H9 (cell line): ENCODE results near the gene UGT1A3. TPM values are rescaled to one million over a fixed set of nuclear protein-coding genes. Genes with fewer than 3 reads are reported as not detected.

Experiments used
- DNase-seq: peaks from one replicate; pipeline ENCODE4 v3.0.0-alpha.2; 2017
- H2AFZ ChIP-seq: one replicate; pipeline ENCODE4 v1.6.1; 2013; ENCODE audit warnings: mild to moderate bottlenecking, low read length, control low read depth, moderate library complexity
- H2AK5ac ChIP-seq: 2 replicates; pipeline ENCODE4 v1.6.1; 2013; ENCODE audit warnings: low read length, control low read depth, mixed read lengths; ENCODE audit not compliant: insufficient read length
- H2BK120ac ChIP-seq: one replicate; pipeline ENCODE4 v1.6.1; 2013; ENCODE audit warnings: low read depth, mild to moderate bottlenecking, low read length, control low read depth, inconsistent platforms; ENCODE audit not compliant: poor library complexity, severe bottlenecking
- H2BK12ac ChIP-seq: 2 replicates; pipeline ENCODE4 v1.6.1; 2013; ENCODE audit warnings: low read length, control low read depth, mixed read lengths, low read depth; ENCODE audit not compliant: insufficient read length
- H2BK15ac ChIP-seq: 2 replicates; pipeline ENCODE4 v1.6.1; 2013; ENCODE audit warnings: low read depth, low read length, control low read depth
- H2BK20ac ChIP-seq: one replicate; pipeline ENCODE4 v1.6.1; 2013; ENCODE audit warnings: low read depth, mild to moderate bottlenecking, low read length, control low read depth, inconsistent platforms; ENCODE audit not compliant: poor library complexity, severe bottlenecking
- H2BK5ac ChIP-seq: 2 replicates; pipeline ENCODE4 v1.6.1; 2013; ENCODE audit warnings: low read length, control low read depth, mixed read lengths; ENCODE audit not compliant: insufficient read length
- H3K14ac ChIP-seq: 2 replicates; pipeline ENCODE4 v1.6.1; 2013; ENCODE audit warnings: low read length, control low read depth; ENCODE audit not compliant: insufficient read depth
- H3K18ac ChIP-seq: 2 replicates; pipeline ENCODE4 v1.6.1; 2013; ENCODE audit warnings: low read depth, mild to moderate bottlenecking, mixed read lengths, low read length, control low read depth; ENCODE audit not compliant: insufficient read length
- H3K23ac ChIP-seq: 2 replicates; pipeline ENCODE4 v1.6.1; 2013; ENCODE audit warnings: low read length, control low read depth, mixed read lengths, low read depth; ENCODE audit not compliant: insufficient read length
- H3K23me2 ChIP-seq: 2 replicates; pipeline ENCODE4 v1.6.1; 2013; ENCODE audit warnings: low read depth, mild to moderate bottlenecking, mixed read lengths, low read length, control low read depth; ENCODE audit not compliant: insufficient read length, poor library complexity, severe bottlenecking
- H3K27ac ChIP-seq: 2 replicates; pipeline ENCODE4 v1.5.1; 2013; ENCODE audit warnings: low read length, control low read depth, mixed read lengths, low read depth; ENCODE audit not compliant: insufficient read length
- H3K27me3 ChIP-seq: 2 replicates; pipeline ENCODE4 v1.6.1; 2013; ENCODE audit warnings: low read length, control low read depth, inconsistent platforms; ENCODE audit not compliant: insufficient read depth
- H3K4ac ChIP-seq: 2 replicates; pipeline ENCODE4 v1.6.1; 2013; ENCODE audit warnings: low read depth, mild to moderate bottlenecking, control low read depth, inconsistent platforms, low read length, moderate library complexity
- H3K4me1 ChIP-seq: 2 replicates; pipeline ENCODE4 v1.6.1; 2013; ENCODE audit warnings: low read length, control low read depth, inconsistent platforms; ENCODE audit not compliant: insufficient read depth
- H3K4me2 ChIP-seq: 2 replicates; pipeline ENCODE4 v1.6.1; 2013; ENCODE audit warnings: low read length, control low read depth, mixed read lengths; ENCODE audit not compliant: insufficient read length, insufficient read depth
- H3K56ac ChIP-seq: 2 replicates; pipeline ENCODE4 v1.6.1; 2013; ENCODE audit warnings: low read depth, mild to moderate bottlenecking, mixed read lengths, low read length, control low read depth; ENCODE audit not compliant: insufficient read length
- H3K79me1 ChIP-seq: 2 replicates; pipeline ENCODE4 v1.6.1; 2013; ENCODE audit warnings: low read depth, mild to moderate bottlenecking, moderate library complexity, low read length, control low read depth, inconsistent platforms; ENCODE audit not compliant: insufficient read depth, poor library complexity, severe bottlenecking
- H3K79me2 ChIP-seq: 2 replicates; pipeline ENCODE4 v1.6.1; 2013; ENCODE audit warnings: low read length, control low read depth, inconsistent platforms; ENCODE audit not compliant: insufficient read depth
- H3K9ac ChIP-seq: 2 replicates; pipeline ENCODE4 v1.6.1; 2013; ENCODE audit warnings: low read length, control low read depth, mixed read lengths; ENCODE audit not compliant: insufficient read length; ENCODE audit errors: extremely low read depth
- H3K9me3 ChIP-seq: one replicate; pipeline ENCODE4 v1.6.1; 2013; ENCODE audit warnings: low read depth, low read length, inconsistent platforms; ENCODE audit not compliant: control insufficient read depth
- H3T11ph ChIP-seq: one replicate; pipeline ENCODE4 v1.6.1; 2013; ENCODE audit warnings: mild to moderate bottlenecking, low read length, control low read depth, inconsistent platforms
- H4K20me1 ChIP-seq: one replicate; pipeline ENCODE4 v1.6.1; 2013; ENCODE audit not compliant: control insufficient read depth, insufficient read length, insufficient read depth
- H4K5ac ChIP-seq: 2 replicates; pipeline ENCODE4 v1.6.1; 2013; ENCODE audit warnings: low read depth, mild to moderate bottlenecking, mixed read lengths, low read length, control low read depth; ENCODE audit not compliant: insufficient read length
- H4K8ac ChIP-seq: replicated peaks from 2 replicates; pipeline ENCODE4 v1.6.1; 2013; ENCODE audit warnings: low read length, control low read depth, mixed read lengths, low read depth; ENCODE audit not compliant: insufficient read length
- H4K91ac ChIP-seq: 2 replicates; pipeline ENCODE4 v1.6.1; 2013; ENCODE audit warnings: low read depth, mild to moderate bottlenecking, moderate library complexity, mixed read lengths, low read length, control low read depth; ENCODE audit not compliant: insufficient read length
- H3K27ac Mint-ChIP-seq, 3 experiments: 2 replicates in 2 of 3; 3 replicates in 1 of 3; pipeline ENCODE4 v1.8.0; 2020 to 2021; ENCODE audit warnings: mixed read lengths in 3 of 3, mild to moderate bottlenecking in 1 of 3, moderate library complexity in 1 of 3
- H3K27me3 Mint-ChIP-seq: 2 replicates; pipeline ENCODE4 v1.8.0; 2021; ENCODE audit warnings: low read depth, mild to moderate bottlenecking, moderate library complexity, mixed read lengths
- H3K36me3 Mint-ChIP-seq, 3 experiments: 2 replicates in 2 of 3; 3 replicates in 1 of 3; pipeline ENCODE4 v1.8.0; 2020 to 2021; ENCODE audit warnings: low read depth in 3 of 3, mixed read lengths in 3 of 3; ENCODE audit not compliant: insufficient read depth in 1 of 3
- H3K4me1 Mint-ChIP-seq, 2 experiments: 2 replicates each; pipeline ENCODE4 v1.8.0; 2020; ENCODE audit warnings: mixed read lengths in 2 of 2
- H3K4me3 Mint-ChIP-seq, 2 experiments: 2 replicates in 1 of 2; 3 replicates in 1 of 2; pipeline ENCODE4 v1.8.0; 2020 to 2021; ENCODE audit warnings: mild to moderate bottlenecking in 2 of 2, mixed read lengths in 2 of 2, moderate library complexity in 1 of 2
- H3K9me3 Mint-ChIP-seq, 2 experiments: 2 replicates in 1 of 2; 3 replicates in 1 of 2; pipeline ENCODE4 v1.8.0; 2020; ENCODE audit warnings: mild to moderate bottlenecking in 2 of 2, mixed read lengths in 2 of 2, moderate library complexity in 1 of 2
- CTCF ChIP-seq: fragments of 200-600 bp; sonication (generic); conservative IDR thresholded peaks from 3 replicates; pipeline ENCODE4 v1.8.0; 2021; ENCODE audit warnings: antibody characterized with exemption, mild to moderate bottlenecking
- WGBS: extraction: QIAGEN DNeasy Blood & Tissue Kit; methylation state at CpG from one replicate; pipeline ENCODE4 v1.1.7; 2013; ENCODE audit warnings: missing lambda C conversion rate, low lambda C conversion rate, mixed read lengths; ENCODE audit not compliant: insufficient read length; ENCODE audit errors: extremely low coverage; 5-methylcytosine and 5-hydroxymethylcytosine counted together
- total RNA-seq: library from RNA; stranded (reverse); gene quantifications from 2 replicates; pipeline ENCODE4 v1.2.1, GENCODE V29; 2021

UGT1A3 gene
- total RNA-seq, 1 experiment from 2014 or later = not detected

GRCh38 chr2:233698740-233699139 lies 30.1 kb upstream of the UGT1A3 start:
- no peak overlapping the region for H2BK20ac ChIP-seq
- no peak overlapping the region for H2BK5ac ChIP-seq
- H3K27ac ChIP-seq = no peak overlapping the region
- H4K20me1 ChIP-seq = no peaks in the 10 kb centered on the region
- H3K27me3 ChIP-seq = no peaks in the 10 kb centered on the region
- no peak overlapping the region for H4K8ac ChIP-seq
- no CpG with 5 or more reads among the region's 4 CpGs for WGBS
- no peaks in the 10 kb centered on the region for H3K79me1 ChIP-seq
- no peak overlapping the region for H3K56ac ChIP-seq
- H3K23ac ChIP-seq = no peak overlapping the region
- Mint-ChIP-seq H3K27ac (peak overlapping the region in 2 of 3 experiments; percentile 59 to 80; a peak in 2 of 7 replicates), H3K9me3 (peaks cover 0 to 7% of the 10 kb centered on the region in 2 experiments; a peak in 1 of 5 replicates), H3K36me3 (peaks cover 0 to 4% (median 1%) of the 10 kb centered on the region in 3 experiments; a peak in 3 of 7 replicates), H3K4me1 (peaks cover 14 to 20% of the 10 kb centered on the region in 2 experiments), H3K27me3 (no peaks in the 10 kb centered on the region), H3K4me3 (no peak overlapping the region)
- H2BK120ac ChIP-seq = no peak overlapping the region
- no peak overlapping the region for H3K14ac ChIP-seq
- no peak overlapping the region for H3T11ph ChIP-seq
- no peak for TF ChIP-seq CTCF
- no peak overlapping the region for H2BK15ac ChIP-seq
- no peaks in the 10 kb centered on the region for H3K79me2 ChIP-seq
- H3K18ac ChIP-seq = no peak overlapping the region
- H2BK12ac ChIP-seq = no peak overlapping the region
- H3K4ac ChIP-seq = no peak overlapping the region
- H3K9ac ChIP-seq = no peak overlapping the region
- H3K9me3 ChIP-seq = no peaks in the 10 kb centered on the region
- no peaks in the 10 kb centered on the region for H3K4me1 ChIP-seq
- no peak overlapping the region for H4K91ac ChIP-seq
- no peak overlapping the region for H2AK5ac ChIP-seq
- no peak overlapping the region for H3K4me2 ChIP-seq
- H3K23me2 ChIP-seq = no peaks in the 10 kb centered on the region
- H2AFZ ChIP-seq = no peak overlapping the region
- no peak for DNase-seq
- H4K5ac ChIP-seq = no peak overlapping the region
